HUDEP-2 (cell line): ENCODE data around the gene ABI3BP.

Experiments
- DNase-seq, 76 experiments: peaks; one replicate each; lab custom pipeline; 2025; ENCODE audit not compliant: unreplicated experiment in 76 of 76; lab: John Stamatoyannopoulos, UW

The ABI3BP gene

DNA sequence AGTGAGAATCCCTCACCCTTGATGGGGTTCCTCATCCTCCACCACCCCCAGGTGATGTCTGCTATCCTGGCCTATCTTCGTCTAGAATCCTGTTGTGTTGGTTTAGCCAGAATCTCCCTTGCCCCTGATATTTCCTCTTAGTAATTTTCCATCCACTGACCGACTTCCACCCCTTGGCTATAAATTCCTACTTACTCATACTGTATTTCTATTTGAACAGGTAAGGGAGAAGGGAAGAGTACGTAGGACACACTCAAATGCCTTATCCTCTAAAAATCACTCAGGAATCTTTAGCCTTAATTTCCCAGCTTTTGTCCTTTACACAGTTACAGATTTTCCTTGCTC lies 284.6 kb downstream of the ABI3BP start:
- DNase-seq, result no peak

DNA sequence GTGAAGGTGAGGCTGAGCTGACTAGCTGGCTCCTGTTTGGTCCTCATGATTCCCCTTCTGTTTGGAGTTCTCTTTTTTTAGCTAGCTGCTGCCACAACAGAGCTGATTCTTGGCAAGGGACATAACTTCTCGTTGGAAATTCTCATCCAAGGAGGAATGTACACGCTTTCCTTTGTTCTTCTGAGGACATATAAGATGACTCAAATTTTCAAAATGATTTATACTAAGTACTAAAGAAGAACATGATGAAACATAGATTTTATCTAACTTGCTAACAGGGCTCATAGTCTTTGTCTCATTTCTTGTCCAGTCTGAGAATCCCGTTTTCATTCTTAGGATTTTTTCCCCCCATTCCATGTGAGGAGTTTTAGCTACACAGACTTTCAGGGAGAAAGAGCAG lies 286.9 kb downstream of the ABI3BP start:
- no peak for DNase-seq

DNA sequence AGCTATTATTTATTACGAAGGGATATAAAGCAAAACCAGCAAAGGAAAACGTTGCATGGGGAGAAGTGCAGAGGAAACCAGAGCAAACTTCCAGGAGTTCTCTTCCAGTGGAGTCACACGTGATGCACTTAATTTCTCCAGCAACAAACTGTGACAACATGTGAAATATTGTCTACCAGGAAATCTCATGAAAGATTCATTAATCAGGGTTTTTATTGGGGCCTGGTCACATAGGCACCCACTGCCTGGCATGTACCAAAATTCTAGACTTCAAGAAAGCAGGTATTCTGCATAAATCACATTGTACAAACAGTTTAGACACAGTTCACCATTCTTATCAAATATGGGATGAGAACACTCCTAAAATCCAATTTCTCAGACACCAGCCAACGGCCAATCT lies 289.4 kb downstream of the ABI3BP start:
- no peak for DNase-seq

DNA sequence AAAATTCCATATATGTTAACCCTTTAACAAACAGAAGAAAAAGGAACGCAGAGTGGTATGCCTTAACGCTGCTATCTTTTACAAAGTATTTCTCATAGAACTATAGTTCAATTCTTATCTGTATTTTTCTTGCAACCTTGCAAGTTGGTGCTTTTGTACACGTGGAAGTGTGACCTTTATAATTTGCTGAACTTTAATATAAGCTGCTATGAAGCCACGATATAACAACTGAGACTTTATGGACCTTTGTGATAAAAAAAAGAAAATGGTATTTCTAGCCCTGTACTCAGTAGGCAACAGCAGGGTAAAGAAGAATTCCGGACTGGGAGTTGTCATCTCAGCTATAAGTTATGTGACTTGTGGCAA lies 290.3 kb downstream of the ABI3BP start:
- no peak for DNase-seq

DNA sequence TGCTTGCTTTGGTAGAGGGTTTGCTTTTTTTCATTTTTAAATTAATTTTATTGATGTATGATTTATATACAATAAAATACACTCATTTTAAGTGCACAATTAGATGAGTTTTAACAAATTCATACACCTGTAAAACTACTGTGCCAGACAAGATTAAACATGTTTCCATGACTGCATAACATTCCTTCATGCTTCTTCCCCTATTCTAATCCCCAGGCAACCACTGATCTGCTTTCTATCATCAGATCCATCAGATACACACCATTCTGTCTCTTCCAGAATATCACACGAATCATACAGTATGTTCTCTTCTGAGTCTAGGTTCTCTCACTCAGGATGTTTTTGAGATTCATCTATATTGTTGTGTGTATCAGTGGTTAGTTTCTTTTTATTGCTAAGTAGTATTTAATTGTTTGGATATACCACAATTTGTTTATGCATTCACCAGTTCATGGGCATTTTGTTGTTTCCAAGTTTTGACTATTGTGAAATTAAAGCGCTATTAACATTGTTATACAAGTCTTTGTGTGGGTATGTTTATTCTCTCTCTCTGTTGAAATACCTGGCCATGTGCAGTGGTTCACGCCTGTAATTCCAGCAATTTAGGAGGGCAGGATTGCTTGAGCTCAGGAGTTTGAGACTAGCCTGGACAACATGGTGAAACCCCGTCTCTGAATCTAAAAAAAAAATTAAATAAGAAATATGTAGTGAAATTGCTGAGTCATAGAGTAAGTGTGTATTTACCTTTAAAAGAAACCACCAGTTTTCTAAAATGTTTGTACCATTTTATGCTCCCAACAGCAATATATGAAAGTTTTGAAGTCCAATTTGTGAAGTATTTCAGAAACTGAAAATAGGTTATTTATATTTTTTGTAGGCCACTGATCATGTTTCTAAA lies 290.9 kb downstream of the ABI3BP start:
- no peak for DNase-seq

DNA sequence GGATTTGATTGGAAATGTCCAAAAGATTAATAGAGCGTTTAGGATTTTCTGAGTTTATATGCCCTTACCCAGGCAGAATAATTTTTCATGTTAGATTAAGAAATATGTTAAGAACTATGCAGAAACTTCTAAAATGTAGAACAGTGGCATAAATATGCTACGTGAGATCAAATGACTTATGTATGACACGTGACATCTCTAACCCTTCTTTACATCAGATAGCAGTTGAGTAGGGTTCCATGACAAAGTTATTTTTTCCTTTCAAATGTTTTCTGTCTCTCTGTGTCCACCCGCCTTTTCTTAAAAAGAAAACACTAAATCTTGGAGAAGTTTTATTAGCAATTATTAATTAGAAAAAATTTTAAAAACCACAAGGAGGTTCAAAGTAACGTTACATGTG lies 292.5 kb downstream of the ABI3BP start:
- no peak for DNase-seq
